HEK293T (cell line): Measurements from ENCODE around the gene RHOB.

Source experiments
- CTCF ChIA-PET: fragments of 350-600 bp; formaldehyde crosslinking; extraction: SDS; loops from one replicate; lab custom pipeline; 2021; ENCODE audit warnings: antibody characterized with exemption, inconsistent platforms; lab: Yijun Ruan, JAX
- POLR2A ChIA-PET: fragments of 350-600 bp; formaldehyde crosslinking; extraction: SDS; loops from one replicate; lab custom pipeline; 2020; ENCODE audit warnings: antibody characterized with exemption, inconsistent platforms; lab: Yijun Ruan, JAX
- DNase-seq: peaks from one replicate; pipeline ENCODE4 v3.0.0; 2012; ENCODE audit warnings: mixed read lengths; ENCODE audit errors: extremely low spot score
- ARNT ChIP-seq: fragments of 450-650 bp; IDR thresholded peaks from 2 replicates; pipeline ENCODE4 v1.6.1; 2017; ENCODE audit warnings: mild to moderate bottlenecking
- BHLHE40 ChIP-seq: fragments of 450-650 bp; IDR thresholded peaks from 2 replicates; pipeline ENCODE4 v1.6.1; 2016; ENCODE audit warnings: mild to moderate bottlenecking, moderate library complexity, borderline replicate concordance
- CTBP1 ChIP-seq: fragments of 450-650 bp; IDR thresholded peaks from 2 replicates; pipeline ENCODE4 v1.6.1; 2016; ENCODE audit warnings: borderline replicate concordance
- ELF4 ChIP-seq: fragments of 450-650 bp; IDR thresholded peaks from 2 replicates; pipeline ENCODE4 v1.6.1; 2017; ENCODE audit warnings: antibody characterized with exemption
- FOXA1 ChIP-seq: fragments of 450-650 bp; IDR thresholded peaks from 2 replicates; pipeline ENCODE4 v1.6.1; 2016; ENCODE audit warnings: mild to moderate bottlenecking
- FOXK2 ChIP-seq: fragments of 450-650 bp; IDR thresholded peaks from 2 replicates; pipeline ENCODE4 v1.6.1; 2016; ENCODE audit warnings: mild to moderate bottlenecking
- FOXM1 ChIP-seq: fragments of 450-650 bp; IDR thresholded peaks from 2 replicates; pipeline ENCODE4 v1.6.1; 2017; ENCODE audit warnings: mild to moderate bottlenecking, borderline replicate concordance
- HDGF ChIP-seq: fragments of 450-650 bp; IDR thresholded peaks from 2 replicates; pipeline ENCODE4 v1.6.1; 2017; ENCODE audit warnings: antibody characterized with exemption, borderline replicate concordance
- L3MBTL2 ChIP-seq: fragments of 450-650 bp; conservative IDR thresholded peaks from 2 replicates; pipeline ENCODE4 v1.6.1; 2016; ENCODE audit warnings: mild to moderate bottlenecking
- LEF1 ChIP-seq: fragments of 450-650 bp; IDR thresholded peaks from 2 replicates; pipeline ENCODE4 v1.6.1; 2017; ENCODE audit warnings: mild to moderate bottlenecking, borderline replicate concordance
- NFRKB ChIP-seq: fragments of 450-650 bp; IDR thresholded peaks from 2 replicates; pipeline ENCODE4 v1.6.1; 2016; ENCODE audit warnings: mild to moderate bottlenecking, moderate library complexity
- PKNOX1 ChIP-seq: fragments of 450-650 bp; IDR thresholded peaks from 2 replicates; pipeline ENCODE4 v1.6.1; 2016
- SP1 ChIP-seq: fragments of 450-650 bp; IDR thresholded peaks from 2 replicates; pipeline ENCODE4 v1.6.1; 2017
- SUZ12 ChIP-seq: fragments of 450-650 bp; IDR thresholded peaks from 2 replicates; pipeline ENCODE4 v1.6.1; 2016; ENCODE audit warnings: mild to moderate bottlenecking
- TARDBP ChIP-seq: fragments of 450-650 bp; IDR thresholded peaks from 2 replicates; pipeline ENCODE4 v1.6.1; 2016
- ZNF384 ChIP-seq: fragments of 450-650 bp; IDR thresholded peaks from 2 replicates; pipeline ENCODE4 v1.6.1; 2016

The RHOB gene

DNA sequence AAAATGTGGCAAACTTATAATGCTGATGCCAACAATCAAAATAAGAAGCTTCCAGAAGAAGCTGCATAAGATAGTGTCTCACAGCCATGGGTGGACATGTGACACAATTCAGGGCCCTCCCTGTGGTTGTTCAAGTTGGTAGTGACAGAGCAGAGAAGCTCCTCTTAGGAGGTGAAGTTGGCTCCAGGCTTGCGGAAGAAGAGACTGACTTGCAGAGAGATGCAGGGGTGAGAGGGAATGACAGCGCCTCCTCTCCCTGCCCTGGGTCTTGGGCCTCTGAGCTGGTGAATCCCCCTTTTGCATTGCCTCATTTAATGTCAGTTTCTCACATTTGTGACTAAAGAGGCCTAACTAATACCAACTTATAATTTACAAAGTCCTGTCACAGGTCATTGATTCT, 23.0 kb upstream of the RHOB start:
- TF ChIP-seq BHLHE40 (no peak), FOXM1 (no peak), LEF1 (no peak), NFRKB (no peak), CTBP1 (no peak), SP1 (no peak)
- ChIA-PET CTCF (interaction anchor here (1.0 to 5.2 kb wide), 6 partner anchors 11 to 219 kb away, joined by 3 to 28 read pairs (median 4); partner anchors contain the start of gene RHOB), POLR2A (interaction anchor here (1.0 to 2.7 kb wide), 2 partner anchors 24 to 26 kb away, joined by 3 to 8 read pairs; partner anchors contain the start of gene RHOB)
- DNase-seq = no peak

GRCh38 chr2:20424300-20425290, 22.3 kb upstream of the RHOB start:
- POLR2A ChIA-PET = interaction anchor here (1.0 kb wide), 2 partner anchors 22 to 26 kb away, joined by 3 read pairs; partner anchors contain the start of gene RHOB

DNA sequence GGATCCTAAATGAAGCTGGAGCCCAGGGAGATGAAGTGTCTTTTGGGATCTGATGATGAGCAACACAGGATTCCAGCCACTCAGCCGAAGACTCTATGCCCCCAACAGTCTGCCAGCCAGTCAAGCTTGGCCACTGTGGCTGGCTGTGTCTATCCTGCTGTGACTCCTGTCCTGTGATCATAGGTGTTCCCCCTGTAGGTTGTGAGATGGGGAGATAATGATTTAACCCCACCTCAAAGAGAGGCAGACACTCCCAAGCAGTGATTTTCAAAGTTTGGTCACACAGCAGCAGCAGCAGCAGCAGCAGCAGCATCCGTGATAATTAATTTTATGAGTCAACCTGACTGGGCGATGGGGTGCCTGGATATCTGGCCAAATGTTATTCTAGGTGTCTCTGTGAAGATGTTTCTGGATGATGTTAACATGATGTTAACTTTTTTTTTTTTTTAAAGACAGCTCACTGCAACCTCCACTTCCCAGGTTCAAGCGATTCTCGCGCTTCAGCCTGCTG, 21.4 kb upstream of the RHOB start:
- POLR2A ChIA-PET = interaction anchor here (1.0 kb wide), 1 partner anchor 21 kb away, joined by 3 read pairs; the partner anchor contains the start of gene RHOB
- no peak for DNase-seq
- CTCF ChIA-PET = interaction anchor here (5.2 kb wide), 1 partner anchor 13 kb away, joined by 28 read pairs; no protein-coding TSS in a partner anchor
- no peak for TF ChIP-seq FOXK2
- TF ChIP-seq CTBP1 = no peak
- no peak for TF ChIP-seq L3MBTL2
- TF ChIP-seq BHLHE40 = no peak
- no peak for TF ChIP-seq SUZ12
- TF ChIP-seq HDGF = no peak
- TF ChIP-seq ARNT = no peak
- no peak for TF ChIP-seq TARDBP
- TF ChIP-seq ELF4 = no peak

More at GRCh38 chr2:20424300-20425290, 22.3 kb upstream of the RHOB start:
- DNase-seq = no peak
- no peak for TF ChIP-seq SUZ12
- CTCF ChIA-PET = interaction anchor here (0.6 to 5.2 kb wide), 4 partner anchors 12 to 199 kb away, joined by 3 to 28 read pairs (median 4); no protein-coding TSS in a partner anchor

- DNase-seq = no peak
- TF ChIP-seq FOXM1 = no peak
- TF ChIP-seq TARDBP = no peak
- no peak for TF ChIP-seq SUZ12
- no peak for TF ChIP-seq SP1
- TF ChIP-seq PKNOX1 = no peak
- TF ChIP-seq L3MBTL2 = no peak
- no peak for TF ChIP-seq ZNF384
- TF ChIP-seq FOXK2 = no peak
- no peak for TF ChIP-seq FOXA1
- POLR2A ChIA-PET = interaction anchor here (1.0 to 7.7 kb wide), 2 partner anchors 21 to 22 kb away, joined by 3 to 44 read pairs; partner anchors contain the start of gene RHOB
- CTCF ChIA-PET = interaction anchor here (5.2 kb wide), 1 partner anchor 13 kb away, joined by 28 read pairs; no protein-coding TSS in a partner anchor
Measured at GRCh38 chr2:20425884-20426283, 21.0 kb upstream of the RHOB start.

GRCh38 chr2:20427931-20428526, 18.8 kb upstream of the RHOB start:
- no peak for TF ChIP-seq CTBP1
- TF ChIP-seq TARDBP = no peak
- no peak for TF ChIP-seq HDGF
- no peak for TF ChIP-seq SUZ12
- TF ChIP-seq L3MBTL2 = no peak
- no peak for TF ChIP-seq PKNOX1
- TF ChIP-seq ARNT = no peak
- TF ChIP-seq FOXM1 = no peak
- no peak for TF ChIP-seq SP1
- no peak for TF ChIP-seq NFRKB
- TF ChIP-seq ELF4 = no peak
- no peak for TF ChIP-seq FOXK2
- TF ChIP-seq LEF1 = no peak
- DNase-seq = no peak
- CTCF ChIA-PET = interaction anchor here (0.6 kb wide), 1 partner anchor 215 kb away, joined by 3 read pairs; no protein-coding TSS in a partner anchor
- POLR2A ChIA-PET = interaction anchor here (7.7 kb wide), 1 partner anchor 19 kb away, joined by 44 read pairs; the partner anchor contains the start of gene RHOB
